Osteocyte (in vitro differentiated cells): ENCODE measurements around the gene SOBP. TPM values are rescaled to one million over a fixed set of nuclear protein-coding genes. Genes with fewer than 3 reads are reported as not detected.

Experiments used
- DNase-seq: peaks from one replicate; pipeline ENCODE4 v3.0.0; 2021; ENCODE audit warnings: mixed read lengths; ENCODE audit not compliant: unreplicated experiment; ENCODE audit errors: extremely low spot score
- H3K27ac Mint-ChIP-seq: one replicate; pipeline ENCODE4 v1.8.0; 2021; ENCODE audit warnings: mild to moderate bottlenecking, mixed read lengths; ENCODE audit not compliant: unreplicated experiment
- H3K27me3 Mint-ChIP-seq: one replicate; pipeline ENCODE4 v1.8.0; 2021; ENCODE audit warnings: mixed read lengths; ENCODE audit not compliant: unreplicated experiment
- H3K36me3 Mint-ChIP-seq: one replicate; pipeline ENCODE4 v1.8.0; 2021; ENCODE audit warnings: mixed read lengths; ENCODE audit not compliant: unreplicated experiment
- H3K4me1 Mint-ChIP-seq: one replicate; pipeline ENCODE4 v1.8.0; 2021; ENCODE audit warnings: mixed read lengths; ENCODE audit not compliant: unreplicated experiment
- H3K4me3 Mint-ChIP-seq: one replicate; pipeline ENCODE4 v1.8.0; 2021; ENCODE audit warnings: mild to moderate bottlenecking, moderate library complexity, mixed read lengths; ENCODE audit not compliant: unreplicated experiment
- H3K9me3 Mint-ChIP-seq: one replicate; pipeline ENCODE4 v1.8.0; 2021; ENCODE audit warnings: mixed read lengths; ENCODE audit not compliant: unreplicated experiment
- total RNA-seq: library from RNA; stranded (reverse); gene quantifications from 2 replicates; pipeline ENCODE4 v1.2.1, GENCODE V29; 2021
- TF ChIP-seq, protein P1 (sequence below): fragments of 200-600 bp; sonication (generic); IDR thresholded peaks from 2 replicates; pipeline ENCODE4 v1.5.0; 2021; ENCODE audit warnings: antibody characterized with exemption, mild to moderate bottlenecking, moderate library complexity

Gene SOBP
- total RNA-seq, 1 donor from 2014 or later = 7.4 TPM

- TF ChIP-seq, protein P1, sequence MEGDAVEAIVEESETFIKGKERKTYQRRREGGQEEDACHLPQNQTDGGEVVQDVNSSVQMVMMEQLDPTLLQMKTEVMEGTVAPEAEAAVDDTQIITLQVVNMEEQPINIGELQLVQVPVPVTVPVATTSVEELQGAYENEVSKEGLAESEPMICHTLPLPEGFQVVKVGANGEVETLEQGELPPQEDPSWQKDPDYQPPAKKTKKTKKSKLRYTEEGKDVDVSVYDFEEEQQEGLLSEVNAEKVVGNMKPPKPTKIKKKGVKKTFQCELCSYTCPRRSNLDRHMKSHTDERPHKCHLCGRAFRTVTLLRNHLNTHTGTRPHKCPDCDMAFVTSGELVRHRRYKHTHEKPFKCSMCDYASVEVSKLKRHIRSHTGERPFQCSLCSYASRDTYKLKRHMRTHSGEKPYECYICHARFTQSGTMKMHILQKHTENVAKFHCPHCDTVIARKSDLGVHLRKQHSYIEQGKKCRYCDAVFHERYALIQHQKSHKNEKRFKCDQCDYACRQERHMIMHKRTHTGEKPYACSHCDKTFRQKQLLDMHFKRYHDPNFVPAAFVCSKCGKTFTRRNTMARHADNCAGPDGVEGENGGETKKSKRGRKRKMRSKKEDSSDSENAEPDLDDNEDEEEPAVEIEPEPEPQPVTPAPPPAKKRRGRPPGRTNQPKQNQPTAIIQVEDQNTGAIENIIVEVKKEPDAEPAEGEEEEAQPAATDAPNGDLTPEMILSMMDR = no peak
- H3K36me3 Mint-ChIP-seq = peaks cover 2% of the 10 kb centered on the region
- H3K4me1 Mint-ChIP-seq = no peaks in the 10 kb centered on the region
These were observed 81.4 kb downstream of the SOBP start for GRCh38 chr6:107571354-107571753.

GRCh38 chr6:107572886-107573285 is 83.0 kb downstream of the SOBP start:
- Mint-ChIP-seq H3K27ac (no peak overlapping the region), H3K36me3 (no peaks in the 10 kb centered on the region), H3K27me3 (no peaks in the 10 kb centered on the region), H3K4me1 (no peaks in the 10 kb centered on the region), H3K9me3 (no peaks in the 10 kb centered on the region), H3K4me3 (no peak overlapping the region)
- TF ChIP-seq, protein P1 = no peak
- no peak for DNase-seq

More at GRCh38 chr6:107571354-107571753, 81.4 kb downstream of the SOBP start:
- no peaks in the 10 kb centered on the region for H3K27me3 Mint-ChIP-seq
- no peak for DNase-seq
- no peaks in the 10 kb centered on the region for H3K9me3 Mint-ChIP-seq
- H3K27ac Mint-ChIP-seq = no peak overlapping the region
- H3K4me3 Mint-ChIP-seq = no peak overlapping the region

DNA sequence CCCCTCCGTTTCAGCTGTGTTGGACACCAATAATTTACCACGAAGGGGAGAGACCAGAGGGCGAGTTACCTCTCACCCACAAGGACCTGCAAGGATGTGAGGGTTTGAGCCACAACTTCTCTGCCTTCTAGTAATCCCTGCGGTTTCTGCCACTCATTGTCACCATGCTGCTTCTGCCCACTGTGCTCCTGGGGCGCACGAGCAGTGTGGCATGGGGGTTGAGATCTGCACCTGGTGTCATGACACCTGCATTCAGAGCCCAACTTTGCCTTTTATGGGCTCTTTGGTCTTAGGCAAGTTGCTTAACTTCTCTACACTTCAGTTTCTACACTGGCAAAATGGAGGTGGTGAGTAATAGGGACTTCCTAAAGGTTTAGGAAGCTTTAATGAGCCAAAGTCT is 84.9 kb downstream of the SOBP start:
- Mint-ChIP-seq H3K27me3 (no peaks in the 10 kb centered on the region), H3K4me1 (no peaks in the 10 kb centered on the region), H3K27ac (no peak overlapping the region), H3K36me3 (no peaks in the 10 kb centered on the region), H3K4me3 (no peak overlapping the region), H3K9me3 (no peaks in the 10 kb centered on the region)
- no peak for DNase-seq
- TF ChIP-seq, protein P1 = no peak

GRCh38 chr6:107576852-107577251 is 86.9 kb downstream of the SOBP start:
- no peaks in the 10 kb centered on the region for H3K36me3 Mint-ChIP-seq
- H3K9me3 Mint-ChIP-seq = no peaks in the 10 kb centered on the region
- DNase-seq = no peak
- H3K4me1 Mint-ChIP-seq = no peaks in the 10 kb centered on the region
- no peaks in the 10 kb centered on the region for H3K27me3 Mint-ChIP-seq
- TF ChIP-seq, protein P1 = no peak
- H3K4me3 Mint-ChIP-seq = no peak overlapping the region
- H3K27ac Mint-ChIP-seq = no peak overlapping the region

GRCh38 chr6:107578642-107579341 is 88.9 kb downstream of the SOBP start:
- no peaks in the 10 kb centered on the region for H3K9me3 Mint-ChIP-seq

More at GRCh38 chr6:107578642-107579341, 88.9 kb downstream of the SOBP start:
- Mint-ChIP-seq H3K36me3 (no peaks in the 10 kb centered on the region), H3K27ac (no peak overlapping the region), H3K27me3 (no peaks in the 10 kb centered on the region), H3K4me1 (no peaks in the 10 kb centered on the region), H3K4me3 (no peak overlapping the region)
- DNase-seq = no peak
- TF ChIP-seq, protein P1 = no peak
